ENCODE data around the gene EIF2B5. TPM values are rescaled to one million over a fixed set of nuclear protein-coding genes. Genes with fewer than 3 reads are reported as not detected.

EIF2B5 gene
- total RNA-seq, 1 donor = 22.1 TPM

- peak; percentile 98 for DNase-seq (ENCODE audit: insufficient read length, low spot score, missing footprints)
- Histone ChIP-seq H3K4me3 (ENCODE audit: insufficient read depth, low read length) (peak overlapping the region; percentile 93), H3K36me3 (ENCODE audit: insufficient read depth, low read length) (peaks cover 52% of the 10 kb centered on the region), H3K27ac (ENCODE audit: low read depth, low read length) (peak overlapping the region; percentile 85), H3K27me3 (ENCODE audit: insufficient read depth, low read length) (no peaks in the 10 kb centered on the region), H3K4me2 (ENCODE audit: insufficient read depth, low read length) (peak overlapping the region; percentile 98), H4K20me1 (ENCODE audit: insufficient read depth, low read length) (peaks cover 71% of the 10 kb centered on the region), H3K4me1 (ENCODE audit: insufficient read depth, low read length) (peaks cover 65% of the 10 kb centered on the region), H3K79me2 (ENCODE audit: insufficient read depth, low read length) (peaks cover 74% of the 10 kb centered on the region), H2AFZ (ENCODE audit: low read length) (peak overlapping the region; percentile 50), H3K9me3 (ENCODE audit: low read depth, low read length) (no peaks in the 10 kb centered on the region)
- no peak for TF ChIP-seq CTCF (IDR thresholded peaks at IDR 0.05; ENCODE audit: extremely low read depth, low read depth, low read length)
These were observed 41.5 kb downstream of the EIF2B5 start for GRCh38 chr3:184176377-184177330.

GRCh38 chr3:184177331-184177731 lies 42.2 kb downstream of the EIF2B5 start:
- Histone ChIP-seq H3K9me3 (ENCODE audit: low read depth, low read length) (no peaks in the 10 kb centered on the region), H2AFZ (ENCODE audit: low read length) (no peak overlapping the region), H3K4me2 (ENCODE audit: insufficient read depth, low read length) (peak overlapping the region; percentile 98), H3K27ac (ENCODE audit: low read depth, low read length) (peak overlapping the region; percentile 85), H3K4me3 (ENCODE audit: insufficient read depth, low read length) (peak overlapping the region; percentile 93), H3K27me3 (ENCODE audit: insufficient read depth, low read length) (no peaks in the 10 kb centered on the region), H4K20me1 (ENCODE audit: insufficient read depth, low read length) (peaks cover 71% of the 10 kb centered on the region), H3K4me1 (ENCODE audit: insufficient read depth, low read length) (peaks cover 58% of the 10 kb centered on the region), H3K36me3 (ENCODE audit: insufficient read depth, low read length) (peaks cover 54% of the 10 kb centered on the region), H3K79me2 (ENCODE audit: insufficient read depth, low read length) (peaks cover 80% of the 10 kb centered on the region)
- TF ChIP-seq CTCF (IDR thresholded peaks at IDR 0.05; ENCODE audit: extremely low read depth, low read depth, low read length) = no peak
- peak; percentile 90 for DNase-seq (ENCODE audit: insufficient read length, low spot score, missing footprints)

- no peak for TF ChIP-seq CTCF (IDR thresholded peaks at IDR 0.05; ENCODE audit: extremely low read depth, low read depth, low read length)
- Histone ChIP-seq H3K9me3 (ENCODE audit: low read depth, low read length) (no peaks in the 10 kb centered on the region), H2AFZ (ENCODE audit: low read length) (no peak overlapping the region), H4K20me1 (ENCODE audit: insufficient read depth, low read length) (peaks cover 70% of the 10 kb centered on the region), H3K27me3 (ENCODE audit: insufficient read depth, low read length) (no peaks in the 10 kb centered on the region), H3K79me2 (ENCODE audit: insufficient read depth, low read length) (peaks cover 84% of the 10 kb centered on the region), H3K4me3 (ENCODE audit: insufficient read depth, low read length) (peak overlapping the region; percentile 93), H3K36me3 (ENCODE audit: insufficient read depth, low read length) (peaks cover 59% of the 10 kb centered on the region), H3K27ac (ENCODE audit: low read depth, low read length) (peak overlapping the region; percentile 85), H3K4me1 (ENCODE audit: insufficient read depth, low read length) (peaks cover 53% of the 10 kb centered on the region), H3K4me2 (ENCODE audit: insufficient read depth, low read length) (peak overlapping the region; percentile 98)
- no peak for DNase-seq (ENCODE audit: insufficient read length, low spot score, missing footprints)
These were observed 42.7 kb downstream of the EIF2B5 start for GRCh38 chr3:184177767-184178306.
